ENCODE results near the gene KIRREL3. TPM values are rescaled to one million over a fixed set of nuclear protein-coding genes. Genes with fewer than 3 reads are reported as not detected.

KIRREL3 gene
- total RNA-seq, 1 experiment from 2014 or later = not detected

DNA sequence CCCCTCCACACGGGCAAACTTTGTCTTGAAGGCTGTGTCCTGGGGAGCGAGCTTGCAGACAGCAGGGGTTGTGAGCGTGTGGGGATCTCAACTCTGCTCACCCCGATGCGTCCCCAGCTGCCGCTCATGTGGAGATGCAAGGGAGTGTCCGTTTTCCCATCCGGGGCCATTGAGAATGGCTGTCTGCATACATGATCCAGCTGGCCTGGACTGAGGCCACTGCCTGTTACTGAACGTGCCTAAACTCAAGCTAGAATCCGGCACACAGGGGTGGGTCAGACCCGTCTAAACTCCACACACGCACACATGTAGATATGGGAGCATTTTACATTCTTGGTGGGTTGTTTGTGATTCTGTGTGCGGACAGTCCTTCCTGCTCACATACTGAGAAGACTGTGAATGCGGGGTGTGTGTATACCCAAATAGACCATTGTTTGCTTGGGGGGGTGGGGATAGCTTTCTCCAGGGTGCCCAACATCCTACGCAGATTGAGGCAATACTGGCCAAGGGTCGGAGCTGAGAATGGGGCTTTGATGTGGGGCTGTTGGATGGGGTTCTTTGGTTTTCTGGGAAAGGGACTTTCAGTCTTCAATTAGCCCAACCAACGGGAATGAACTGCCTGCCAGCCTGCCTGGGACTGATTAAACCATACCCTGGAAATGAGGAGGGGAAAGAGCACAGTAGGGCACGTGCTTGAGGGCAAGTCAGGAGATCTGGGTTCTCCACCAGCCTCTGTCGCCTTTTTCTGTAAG is 584.7 kb downstream of the KIRREL3 start:
- in situ Hi-C loops (cut with HindIII; ENCODE audit: low pct_unique_long_range_greater_than_20kb, low sequenced_read_pairs) = no loop called here
- DNase-seq (ENCODE audit: low read depth, low spot score) = no peak

DNA sequence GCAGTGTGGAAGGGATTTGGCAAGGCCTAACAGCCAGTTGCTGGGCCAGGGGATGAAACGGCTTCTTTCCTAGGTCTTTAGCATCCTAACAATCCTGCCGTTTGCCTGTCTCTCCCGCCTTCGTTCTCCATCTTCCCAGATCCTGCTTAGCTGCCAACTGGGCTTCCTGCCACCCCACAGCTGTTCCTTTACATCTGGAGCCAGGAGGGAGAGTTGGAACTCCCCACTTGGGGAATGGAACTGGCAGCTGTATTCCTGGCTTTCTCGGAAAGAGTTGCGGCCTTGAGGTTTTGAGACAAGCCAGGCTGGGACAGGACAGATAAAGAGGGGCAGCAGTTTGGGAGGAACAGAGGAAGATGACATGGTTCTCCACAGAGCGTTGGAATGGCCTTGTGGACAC is 585.4 kb downstream of the KIRREL3 start:
- in situ Hi-C loops (cut with HindIII; ENCODE audit: low pct_unique_long_range_greater_than_20kb, low sequenced_read_pairs) = no loop called here
- no peak for DNase-seq (ENCODE audit: low read depth, low spot score)

DNA sequence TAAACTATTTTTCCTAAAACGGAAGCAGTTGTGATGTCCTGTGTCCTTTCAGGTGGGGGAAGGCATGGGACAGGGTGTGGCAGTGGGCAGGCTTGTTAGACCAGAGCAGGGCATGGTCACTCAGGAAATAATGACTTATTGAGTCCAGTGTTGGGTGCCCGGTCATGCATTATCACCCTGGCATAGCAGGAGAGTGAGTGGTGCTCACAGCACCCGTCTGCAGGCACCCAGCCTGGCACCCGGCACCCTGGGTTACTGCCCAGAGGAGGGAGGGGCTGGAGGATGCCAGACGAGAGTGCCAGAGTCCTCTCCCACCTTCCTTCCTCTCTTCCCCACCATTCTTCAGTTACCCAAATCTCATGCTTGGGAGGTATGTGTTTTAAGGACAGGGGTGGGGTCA is 586.0 kb downstream of the KIRREL3 start:
- in situ Hi-C loops (cut with HindIII; ENCODE audit: low pct_unique_long_range_greater_than_20kb, low sequenced_read_pairs) = no loop called here
- DNase-seq (ENCODE audit: low read depth, low spot score) = no peak

DNA sequence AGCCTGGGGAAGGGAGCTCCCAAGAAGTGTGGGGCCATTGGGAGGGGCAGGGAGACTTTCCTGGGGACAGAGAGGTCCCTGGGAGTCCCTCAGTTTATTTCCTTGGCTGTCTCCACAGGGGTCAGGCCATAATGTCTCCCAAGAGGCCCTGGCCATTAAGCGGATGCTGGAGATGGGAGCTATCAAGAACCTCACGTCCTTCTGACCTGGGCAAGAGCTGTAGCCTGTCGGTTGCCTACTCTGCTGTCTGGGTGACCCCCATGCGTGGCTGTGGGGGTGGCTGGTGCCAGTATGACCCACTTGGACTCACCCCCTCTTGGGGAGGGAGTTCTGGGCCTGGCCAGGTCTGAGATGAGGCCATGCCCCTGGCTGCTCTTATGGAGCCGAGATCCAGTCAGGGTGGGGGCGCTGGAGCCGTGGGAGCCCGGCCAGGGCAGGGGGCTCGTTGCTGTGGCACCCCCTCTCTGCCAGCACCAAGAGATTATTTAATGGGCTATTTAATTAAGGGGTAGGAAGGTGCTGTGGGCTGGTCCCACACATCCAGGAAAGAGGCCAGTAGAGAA is 586.6 kb downstream of the KIRREL3 start:
- in situ Hi-C loops (cut with HindIII; ENCODE audit: low pct_unique_long_range_greater_than_20kb, low sequenced_read_pairs) = no loop called here

DNA sequence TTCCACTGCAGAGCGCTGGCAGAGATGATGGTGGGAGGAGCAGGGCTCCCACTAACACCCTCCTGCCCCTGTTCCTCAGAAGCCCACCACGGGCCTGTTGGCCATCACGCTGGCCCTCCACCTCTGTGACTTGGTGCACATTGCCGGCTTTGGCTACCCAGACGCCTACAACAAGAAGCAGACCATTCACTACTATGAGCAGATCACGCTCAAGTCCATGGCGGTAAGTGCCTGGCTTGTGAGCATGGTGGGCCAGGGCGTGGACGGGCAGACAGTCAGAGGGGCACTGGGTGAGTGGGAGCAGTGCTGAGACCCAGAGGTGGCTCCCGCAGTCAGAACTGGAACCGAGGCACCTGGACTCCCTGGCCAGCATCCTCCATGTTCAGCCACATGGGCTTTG is 587.1 kb downstream of the KIRREL3 start:
- in situ Hi-C loops (cut with HindIII; ENCODE audit: low pct_unique_long_range_greater_than_20kb, low sequenced_read_pairs) = no loop called here
- no peak for DNase-seq (ENCODE audit: low read depth, low spot score)

More for the DNA sequence above, 586.6 kb downstream of the KIRREL3 start:
- no peak for DNase-seq (ENCODE audit: low read depth, low spot score)

DNA sequence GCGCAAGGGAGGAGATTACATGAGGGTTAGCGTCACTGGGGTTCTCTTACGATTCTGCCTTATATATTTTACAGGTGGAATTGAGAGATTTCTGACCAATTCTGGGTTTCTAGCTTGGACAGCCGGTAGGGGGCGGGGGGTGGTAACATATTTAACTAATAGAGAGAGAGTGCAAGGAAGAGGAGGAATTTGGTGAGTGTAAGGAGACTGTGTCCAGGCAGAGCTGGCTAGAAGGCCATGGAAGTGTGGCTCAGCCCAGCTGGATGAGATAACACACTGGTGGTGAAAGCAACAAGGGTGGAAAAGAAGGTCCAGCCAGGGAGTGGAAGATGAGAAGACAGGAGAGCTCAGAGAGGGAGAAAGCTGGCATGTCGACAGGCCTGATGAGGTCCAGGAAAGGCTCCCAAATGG is 588.6 kb downstream of the KIRREL3 start:
- DNase-seq (ENCODE audit: low read depth, low spot score) = peak; percentile 39
- in situ Hi-C loops (cut with HindIII; ENCODE audit: low pct_unique_long_range_greater_than_20kb, low sequenced_read_pairs) = no loop called here

DNA sequence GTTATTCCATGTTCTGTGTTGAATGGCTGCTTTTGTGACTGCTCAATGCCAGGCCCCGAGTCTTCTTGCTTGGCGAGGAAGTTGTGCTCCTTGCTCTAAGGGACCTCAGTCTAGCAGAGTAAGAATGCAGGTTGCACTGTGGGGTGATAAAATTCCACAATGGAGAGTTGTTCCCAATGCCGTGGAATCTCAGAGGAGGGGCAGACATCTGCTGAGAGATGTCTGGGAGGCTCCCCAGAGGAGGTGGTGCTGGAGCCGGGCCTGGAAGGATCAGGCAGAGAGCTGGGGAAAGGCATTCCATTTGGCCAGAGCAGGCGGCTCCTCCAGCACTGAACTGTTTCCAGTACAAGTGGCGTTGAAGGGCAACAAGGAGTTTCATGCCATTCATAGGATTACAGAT is 589.9 kb downstream of the KIRREL3 start:
- in situ Hi-C loops (cut with HindIII; ENCODE audit: low pct_unique_long_range_greater_than_20kb, low sequenced_read_pairs) = no loop called here

DNA sequence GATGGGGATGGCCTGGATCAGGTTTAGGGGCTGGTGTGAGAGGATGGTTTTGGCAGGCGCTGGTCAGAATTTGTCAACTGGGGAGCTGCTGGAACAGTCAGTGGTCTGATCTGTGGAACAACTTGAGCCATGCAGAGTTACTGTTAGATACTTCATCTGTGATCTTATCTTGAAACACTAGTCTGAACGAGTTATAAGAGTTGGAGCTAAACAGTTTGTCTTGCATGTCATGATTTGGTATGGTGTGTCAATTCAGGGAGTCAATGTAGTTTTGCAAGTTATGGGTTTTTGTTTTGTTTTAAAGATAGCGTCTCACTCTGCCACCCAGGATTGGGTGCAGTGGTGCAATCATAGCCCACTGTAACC is 591.0 kb downstream of the KIRREL3 start:
- in situ Hi-C loops (cut with HindIII; ENCODE audit: low pct_unique_long_range_greater_than_20kb, low sequenced_read_pairs) = no loop called here
- no peak for DNase-seq (ENCODE audit: low read depth, low spot score)

More for the DNA sequence above, 589.9 kb downstream of the KIRREL3 start:
- peak; percentile 89 for DNase-seq (ENCODE audit: low read depth, low spot score)

DNA sequence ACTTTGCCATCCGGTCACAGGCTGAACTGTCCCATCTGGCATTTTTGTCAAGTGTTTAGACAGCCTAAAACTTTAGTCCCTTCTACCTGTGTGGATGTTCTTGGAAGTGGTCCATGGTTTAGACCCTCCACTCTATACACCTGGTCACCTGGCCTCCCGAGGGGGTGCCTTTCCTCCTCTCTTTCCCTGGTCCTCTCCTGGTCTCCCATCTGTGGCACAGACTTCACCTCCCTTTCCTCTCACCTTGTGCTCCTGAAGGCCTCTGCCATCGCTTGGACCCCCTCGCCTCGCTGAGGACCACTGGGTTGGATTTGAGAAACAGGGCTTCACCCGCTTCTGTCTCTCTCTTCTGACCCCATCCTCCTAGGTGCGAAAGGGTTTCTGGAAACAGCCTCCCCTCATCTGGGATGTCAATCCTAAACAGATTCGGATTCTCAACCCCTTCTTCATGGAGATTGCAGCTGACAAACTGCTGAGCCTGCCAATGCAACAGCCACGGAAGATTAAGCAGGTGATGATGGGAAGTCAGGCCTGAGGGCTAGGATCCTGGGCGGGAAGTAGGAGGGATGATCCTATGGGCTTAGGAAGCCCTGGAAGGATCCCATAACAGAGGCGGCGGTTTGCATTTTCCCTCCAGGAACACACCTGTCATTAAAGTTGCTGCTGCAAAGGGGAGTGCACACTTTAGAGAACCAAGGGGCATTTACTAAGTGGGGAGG is 591.5 kb downstream of the KIRREL3 start:
- in situ Hi-C loops (cut with HindIII; ENCODE audit: low pct_unique_long_range_greater_than_20kb, low sequenced_read_pairs) = no loop called here
- DNase-seq (ENCODE audit: low read depth, low spot score) = no peak

DNA sequence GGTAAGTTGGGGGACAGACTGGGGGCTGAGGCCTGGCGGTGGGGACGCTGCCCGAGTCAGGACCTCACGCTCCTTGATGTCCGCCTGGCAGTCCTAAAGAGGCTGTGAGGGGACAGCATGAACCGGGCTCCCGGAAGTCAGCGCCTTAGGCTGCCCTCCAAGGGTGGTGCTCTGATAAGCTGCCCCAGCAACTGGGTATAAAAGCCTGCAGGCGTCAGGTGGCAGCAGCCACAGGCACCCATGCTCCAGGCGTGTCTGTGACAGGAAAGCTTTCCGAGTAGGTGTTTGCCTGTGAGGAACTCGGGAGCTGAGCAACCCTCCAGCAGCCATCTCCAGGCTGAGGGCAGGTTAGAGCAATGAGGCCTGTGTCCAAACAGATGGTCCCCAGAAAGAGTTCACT is 592.1 kb downstream of the KIRREL3 start:
- in situ Hi-C loops (cut with HindIII; ENCODE audit: low pct_unique_long_range_greater_than_20kb, low sequenced_read_pairs) = no loop called here
- no peak for DNase-seq (ENCODE audit: low read depth, low spot score)

DNA sequence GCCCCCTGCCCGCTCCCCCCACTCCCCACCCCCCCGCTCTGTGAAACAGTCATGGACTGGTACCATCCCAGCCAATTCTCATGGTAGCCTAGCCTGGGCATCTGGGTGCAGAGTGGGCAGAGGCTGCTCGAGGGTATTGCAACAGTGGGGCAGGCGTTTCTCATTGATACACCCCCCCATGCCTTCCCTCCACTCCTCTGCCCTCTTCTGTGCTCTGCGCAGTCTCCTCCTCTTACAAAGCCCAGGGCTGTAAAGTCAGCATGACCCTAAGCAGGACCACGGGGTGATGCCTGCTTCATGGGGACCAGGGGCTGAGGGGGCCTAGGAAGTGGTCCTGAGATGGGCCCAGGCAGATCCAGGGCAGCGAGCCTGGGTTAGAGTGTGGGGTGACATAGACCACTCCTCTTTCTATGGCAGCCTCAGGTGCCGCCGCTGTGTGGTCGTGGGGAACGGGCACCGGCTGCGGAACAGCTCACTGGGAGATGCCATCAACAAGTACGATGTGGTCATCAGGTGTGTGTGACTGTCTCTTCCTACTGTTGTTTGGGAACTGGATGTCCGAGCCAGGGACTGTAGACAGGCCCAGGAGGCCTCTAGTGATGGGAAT is 592.8 kb downstream of the KIRREL3 start:
- no peak for DNase-seq (ENCODE audit: low read depth, low spot score)
- in situ Hi-C loops (cut with HindIII; ENCODE audit: low pct_unique_long_range_greater_than_20kb, low sequenced_read_pairs) = no loop called here

DNA sequence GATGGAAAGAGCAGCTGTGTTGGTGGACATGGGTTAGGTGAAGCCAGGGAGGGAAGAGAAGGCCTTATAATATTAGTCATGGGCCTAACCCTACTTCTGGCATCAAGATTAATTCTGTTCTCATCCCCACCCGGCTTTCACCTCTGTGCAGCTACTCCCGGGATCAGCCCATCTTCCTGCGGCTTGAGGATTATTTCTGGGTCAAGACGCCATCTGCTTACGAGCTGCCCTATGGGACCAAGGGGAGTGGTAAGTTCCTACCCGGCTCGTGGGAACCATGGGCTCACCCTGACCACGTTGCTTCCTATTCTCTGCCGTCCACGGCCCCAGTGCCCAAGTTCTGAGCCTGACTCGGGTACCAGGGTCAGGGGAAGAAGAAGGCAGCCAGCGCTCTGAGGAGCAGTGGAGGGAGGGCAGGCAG is 593.5 kb downstream of the KIRREL3 start:
- in situ Hi-C loops (cut with HindIII; ENCODE audit: low pct_unique_long_range_greater_than_20kb, low sequenced_read_pairs) = no loop called here
- no peak for DNase-seq (ENCODE audit: low read depth, low spot score)

DNA sequence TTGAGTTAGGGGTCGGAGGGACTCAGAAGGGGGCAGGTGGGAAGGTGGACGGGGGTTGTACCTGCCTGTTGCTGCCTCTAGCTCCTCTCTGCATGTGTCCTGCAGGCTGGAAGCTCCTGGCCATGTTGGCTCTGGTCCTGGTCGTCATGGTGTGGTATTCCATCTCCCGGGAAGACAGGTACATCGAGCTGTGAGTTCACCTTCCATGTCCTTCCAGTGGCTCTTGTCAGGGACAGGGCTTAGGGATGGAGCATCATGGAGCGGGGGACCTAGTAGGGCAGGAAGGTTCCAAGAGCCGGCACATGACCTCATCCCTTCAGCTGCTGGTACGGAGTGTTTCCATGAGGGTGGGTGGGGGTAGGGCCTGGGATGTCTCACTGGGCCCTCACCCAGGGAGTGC is 594.2 kb downstream of the KIRREL3 start:
- in situ Hi-C loops (cut with HindIII; ENCODE audit: low pct_unique_long_range_greater_than_20kb, low sequenced_read_pairs) = no loop called here
- no peak for DNase-seq (ENCODE audit: low read depth, low spot score)

DNA sequence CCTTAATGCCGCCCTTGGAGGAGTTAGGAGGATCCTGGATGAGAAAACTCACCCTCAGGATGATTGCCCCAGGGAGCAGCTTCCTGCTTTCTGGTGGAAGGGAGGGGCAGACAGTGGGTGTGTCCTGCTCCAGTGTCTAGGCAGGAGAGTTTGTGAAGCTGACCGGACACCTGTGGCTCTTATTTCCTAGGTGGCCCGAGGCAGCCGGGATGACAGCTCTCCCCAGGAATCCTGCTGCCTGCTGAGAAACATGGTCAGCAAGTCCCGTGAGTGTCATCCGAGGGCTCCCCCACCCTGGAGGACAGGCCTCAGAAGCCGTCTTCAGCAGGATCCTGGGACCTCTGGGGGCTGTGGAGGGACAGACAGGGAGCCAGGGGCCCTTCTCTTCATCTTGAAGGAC is 594.7 kb downstream of the KIRREL3 start:
- in situ Hi-C loops (cut with HindIII; ENCODE audit: low pct_unique_long_range_greater_than_20kb, low sequenced_read_pairs) = no loop called here
- DNase-seq (ENCODE audit: low read depth, low spot score) = no peak

DNA sequence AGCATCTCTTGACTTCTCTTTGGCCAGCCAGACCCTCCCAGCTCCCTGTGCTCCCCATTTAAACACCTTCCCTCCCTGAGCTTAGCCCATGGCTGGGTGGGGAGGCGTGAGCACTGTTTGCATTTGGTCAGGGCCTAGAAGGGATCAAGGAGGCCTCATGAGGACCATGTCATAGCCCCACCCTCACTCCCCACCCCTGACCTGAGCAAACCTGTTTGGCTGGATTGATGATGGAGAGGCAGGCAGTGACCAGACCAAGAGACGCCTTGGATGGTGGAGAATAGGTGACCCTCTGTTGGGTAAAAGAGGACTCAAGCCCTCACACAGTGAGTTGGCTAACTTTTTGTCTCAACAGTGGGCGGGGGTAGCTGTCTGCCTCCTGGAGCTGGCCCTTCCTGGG is 595.2 kb downstream of the KIRREL3 start:
- in situ Hi-C loops (cut with HindIII; ENCODE audit: low pct_unique_long_range_greater_than_20kb, low sequenced_read_pairs) = no loop called here
- no peak for DNase-seq (ENCODE audit: low read depth, low spot score)

DNA sequence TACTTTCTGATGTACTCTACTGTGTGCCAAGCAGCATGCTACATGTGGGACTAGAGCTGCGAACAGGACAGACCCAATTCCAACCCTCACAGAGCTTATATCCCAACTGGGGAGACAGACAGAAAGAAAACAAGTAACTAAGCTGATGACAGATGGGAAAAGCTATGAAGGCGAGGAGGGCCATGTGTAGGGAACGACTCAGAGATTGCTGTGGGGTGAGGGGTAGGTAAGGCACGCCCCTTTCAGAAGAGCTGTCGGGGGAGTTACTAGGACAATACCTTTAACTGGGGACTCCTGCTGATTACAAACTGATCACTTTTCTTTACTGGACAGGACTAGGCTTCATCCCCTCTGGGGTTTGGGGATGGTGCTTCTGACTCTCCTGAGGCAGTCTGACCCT is 596.2 kb downstream of the KIRREL3 start:
- in situ Hi-C loops (cut with HindIII; ENCODE audit: low pct_unique_long_range_greater_than_20kb, low sequenced_read_pairs) = no loop called here
- no peak for DNase-seq (ENCODE audit: low read depth, low spot score)

DNA sequence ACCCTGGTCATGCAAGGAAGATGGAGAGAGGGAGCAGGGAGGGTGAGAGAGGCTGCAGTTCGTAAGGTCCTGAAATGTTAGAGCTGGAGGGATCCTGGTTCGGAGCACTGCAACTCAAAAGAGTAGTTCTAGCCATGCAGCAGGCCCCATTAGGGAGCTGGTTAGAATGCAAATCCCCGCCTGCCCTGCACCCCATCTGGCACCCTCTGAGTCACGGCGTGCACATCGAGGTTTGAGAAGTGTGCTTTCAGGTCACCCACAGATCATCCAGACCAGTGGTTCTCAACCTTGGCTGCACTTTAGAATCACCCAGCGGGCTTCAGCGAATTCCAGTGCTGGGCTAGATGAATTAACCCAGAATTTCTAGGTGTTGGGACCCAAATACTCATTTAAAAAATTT is 596.9 kb downstream of the KIRREL3 start:
- in situ Hi-C loops (cut with HindIII; ENCODE audit: low pct_unique_long_range_greater_than_20kb, low sequenced_read_pairs) = no loop called here
- DNase-seq (ENCODE audit: low read depth, low spot score) = no peak

DNA sequence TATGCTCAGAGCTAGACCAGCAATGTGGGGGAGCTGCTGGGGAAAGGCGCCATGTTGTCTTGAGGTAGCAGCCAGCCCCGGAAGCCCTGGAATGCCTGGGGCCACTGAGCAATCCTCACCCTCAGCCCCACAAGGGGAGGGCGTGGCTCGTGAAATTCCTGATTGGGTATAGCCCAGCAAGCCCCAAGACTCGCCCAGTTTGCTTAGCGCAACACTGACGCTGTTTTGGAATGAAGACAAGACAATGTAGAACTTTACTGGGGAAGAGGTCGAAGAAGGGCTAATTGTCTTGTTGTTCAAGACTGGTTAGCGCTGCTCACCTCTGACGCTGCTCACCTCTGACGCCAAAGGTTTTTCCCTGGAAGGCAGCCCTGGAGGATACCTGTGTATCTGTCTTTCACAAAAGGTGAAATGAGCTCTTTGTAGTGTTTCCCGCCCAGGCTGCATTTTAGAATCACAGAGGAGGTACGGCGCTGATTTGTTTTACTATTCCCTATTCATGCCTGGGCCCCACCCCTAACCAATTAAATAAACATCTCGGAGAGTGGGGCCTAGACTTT is 597.5 kb downstream of the KIRREL3 start:
- peak; percentile 46 for DNase-seq (ENCODE audit: low read depth, low spot score)
- in situ Hi-C loops (cut with HindIII; ENCODE audit: low pct_unique_long_range_greater_than_20kb, low sequenced_read_pairs) = no loop called here
